Liver (tissue), 9 donors: ENCODE measurements around the gene TRIAP1. TPM values are rescaled to one million over a fixed set of nuclear protein-coding genes. Genes with fewer than 3 reads are reported as not detected.

Source experiments
- DNase-seq: peaks from one replicate; pipeline ENCODE4 v3.0.0-alpha.2; 2017; ENCODE audit warnings: low spot score
- H3K27ac ChIP-seq, 2 donors: one replicate each; pipeline ENCODE4 v1.7.0; 2013; ENCODE audit warnings: inconsistent platforms in 2 of 2, low read length in 2 of 2, control low read depth in 1 of 2, low read depth in 1 of 2, mild to moderate bottlenecking in 1 of 2
- H3K27me3 ChIP-seq, 4 donors: one replicate each; pipeline versions ENCODE4 v1.6.1 to v1.7.0; 2013; ENCODE audit warnings: low read length in 3 of 4, inconsistent platforms in 1 of 4, mild to moderate bottlenecking in 1 of 4, moderate library complexity in 1 of 4; ENCODE audit not compliant: control insufficient read depth in 4 of 4, insufficient read depth in 4 of 4
- H3K36me3 ChIP-seq, 4 donors: one replicate each; pipeline versions ENCODE4 v1.6.1 to v1.7.0; 2013; ENCODE audit warnings: low read length in 3 of 4, mild to moderate bottlenecking in 3 of 4, low read depth in 1 of 4, moderate library complexity in 1 of 4; ENCODE audit not compliant: control insufficient read depth in 4 of 4, insufficient read depth in 3 of 4
- H3K4me1 ChIP-seq, 4 donors: one replicate each; pipeline versions ENCODE4 v1.6.1 to v1.7.0; 2013; ENCODE audit warnings: low read length in 3 of 4, mild to moderate bottlenecking in 3 of 4, moderate library complexity in 1 of 4; ENCODE audit not compliant: control insufficient read depth in 4 of 4, insufficient read depth in 4 of 4
- H3K4me3 ChIP-seq, 3 donors: one replicate each; pipeline versions ENCODE4 v1.6.1 to v1.7.0; 2013; ENCODE audit warnings: low read length in 3 of 3, control low read depth in 1 of 3, low read depth in 1 of 3, mild to moderate bottlenecking in 1 of 3
- H3K9ac ChIP-seq, 2 donors: one replicate each; pipeline ENCODE4 v1.7.0; 2013; ENCODE audit warnings: low read length in 2 of 2, mild to moderate bottlenecking in 2 of 2, moderate library complexity in 2 of 2, control low read depth in 1 of 2, low read depth in 1 of 2
- H3K9me3 ChIP-seq, 4 donors: one replicate each; pipeline versions ENCODE4 v1.6.1 to v1.7.0; 2013; ENCODE audit warnings: low read length in 3 of 4; ENCODE audit not compliant: control insufficient read depth in 4 of 4
- EGR1 ChIP-seq, 2 donors: IDR thresholded peaks; 2 replicates each; pipeline ENCODE4 v1.6.1; 2016 to 2018; ENCODE audit warnings: antibody characterized with exemption in 2 of 2, low read depth in 2 of 2
- FOXA1 ChIP-seq: IDR thresholded peaks from 2 replicates; pipeline ENCODE4 v1.6.1; 2016; ENCODE audit warnings: antibody characterized with exemption
- GABPA ChIP-seq, 2 donors: IDR thresholded peaks in 1 of 2; conservative IDR thresholded peaks in 1 of 2; 2 replicates each; pipeline ENCODE4 v1.6.1; 2016; ENCODE audit warnings: antibody characterized with exemption in 2 of 2, mild to moderate bottlenecking in 1 of 2, moderate library complexity in 1 of 2
- HNF4A ChIP-seq, 2 donors: conservative IDR thresholded peaks; 2 replicates each; pipeline ENCODE4 v1.6.1; 2016; ENCODE audit warnings: antibody characterized with exemption in 2 of 2, mild to moderate bottlenecking in 2 of 2
- HNF4G ChIP-seq: IDR thresholded peaks from 2 replicates; pipeline ENCODE4 v1.6.1; 2016; ENCODE audit warnings: antibody characterized with exemption
- NR2F2 ChIP-seq: IDR thresholded peaks from 2 replicates; pipeline ENCODE4 v1.6.1; 2016; ENCODE audit warnings: antibody characterized with exemption
- RXRA ChIP-seq, 2 donors: IDR thresholded peaks; 2 replicates each; pipeline ENCODE4 v1.6.1; 2017 to 2018; ENCODE audit warnings: antibody characterized with exemption in 2 of 2, mild to moderate bottlenecking in 1 of 2
- SP1 ChIP-seq: IDR thresholded peaks from 2 replicates; pipeline ENCODE4 v1.6.1; 2018; ENCODE audit warnings: antibody characterized with exemption, mild to moderate bottlenecking
- TAF1 ChIP-seq: conservative IDR thresholded peaks from 2 replicates; pipeline ENCODE4 v1.6.1; 2016; ENCODE audit warnings: antibody characterized with exemption, mild to moderate bottlenecking
- YY1 ChIP-seq: IDR thresholded peaks from 2 replicates; pipeline ENCODE4 v1.6.1; 2016; ENCODE audit warnings: antibody characterized with exemption, mild to moderate bottlenecking
- WGBS: extraction: QIAGEN DNeasy Blood & Tissue Kit; methylation state at CpG from one replicate; pipeline ENCODE4 v1.1.7; 2013; 5-methylcytosine and 5-hydroxymethylcytosine counted together
- polyA plus RNA-seq, 2 donors: library from polyadenylated mRNA; stranded (reverse) in 1 of 2; unstranded in 1 of 2; fragments of 200-250 nt in 1 of 2; fragments of >200 nt in 1 of 2; fragmentation: Nextera tagmentation in 1 of 2; extraction: Ambion mirVana in 1 of 2; gene quantifications; one replicate each; pipeline versions ENCODE4 v1.2.1 to v1.2.3, GENCODE V29; 2013 to 2015
- total RNA-seq, 2 donors: library from RNA; depleted of rRNA; stranded (reverse); fragments of >200 nt; gene quantifications; one replicate each; pipeline ENCODE4 v1.2.3, GENCODE V29; 2014
- TF ChIP-seq, protein P1 (sequence below): IDR thresholded peaks from 2 replicates; pipeline ENCODE4 v1.6.1; 2016; ENCODE audit warnings: antibody characterized with exemption
- TF ChIP-seq, protein P2 (sequence below): IDR thresholded peaks from 2 replicates; pipeline ENCODE4 v1.6.1; 2016; ENCODE audit warnings: antibody characterized with exemption, mild to moderate bottlenecking
- TF ChIP-seq, protein P3 (sequence below): IDR thresholded peaks from 2 replicates; pipeline ENCODE4 v1.6.1; 2016; ENCODE audit warnings: antibody characterized with exemption
- TF ChIP-seq, protein P4 (sequence below): fragments of 150-350 bp; IDR thresholded peaks from 2 replicates; pipeline ENCODE4 v1.5.1; 2017; ENCODE audit warnings: improper control_type of control experiment, low read depth, low read length; ENCODE audit not compliant: missing input control
- donor health status: healthy.
- donor health status: healthy.
- donor health status: healthy.
- donor health status: healthy.
- donor health status: healthy.

TRIAP1 gene
- total and polyA plus RNA-seq, 4 donors, result 11.9 to 39.9 (median 19.0) TPM

DNA sequence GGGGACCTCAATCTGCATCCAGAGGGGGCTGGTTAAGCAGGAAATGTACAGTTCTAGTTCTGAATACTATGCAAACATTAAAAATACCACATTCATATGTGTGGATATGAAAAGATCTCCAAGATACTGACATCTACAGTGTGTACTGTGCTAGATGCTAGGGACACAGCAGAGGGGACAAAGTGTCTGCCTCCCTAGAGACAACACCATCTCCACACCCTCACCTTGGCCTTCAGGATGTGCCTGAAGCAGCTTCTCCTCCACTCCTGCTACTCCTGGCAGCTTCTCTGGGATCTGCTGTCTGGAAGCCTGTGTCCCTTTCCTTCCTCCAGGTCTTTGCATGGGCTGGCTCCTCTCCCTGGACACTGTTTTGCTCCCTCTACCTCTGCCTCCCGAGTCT, 34.0 kb upstream of the TRIAP1 start:
- Histone ChIP-seq H3K9ac (no peak overlapping the region), H3K9me3 (no peaks in the 10 kb centered on the region), H3K4me3 (no peak overlapping the region), H3K4me1 (no peaks in the 10 kb centered on the region), H3K36me3 (no peaks in the 10 kb centered on the region), H3K27ac (no peak overlapping the region), H3K27me3 (no peaks in the 10 kb centered on the region)
- TF ChIP-seq FOXA1, result no peak
- TF ChIP-seq, protein P1, sequence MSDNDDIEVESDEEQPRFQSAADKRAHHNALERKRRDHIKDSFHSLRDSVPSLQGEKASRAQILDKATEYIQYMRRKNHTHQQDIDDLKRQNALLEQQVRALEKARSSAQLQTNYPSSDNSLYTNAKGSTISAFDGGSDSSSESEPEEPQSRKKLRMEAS, result no peak
- no peak for TF ChIP-seq NR2F2
- no peak for TF ChIP-seq YY1
- WGBS, result 79% methylated on average over 1 of the region's 1 CpG
- no peak for DNase-seq

DNA sequence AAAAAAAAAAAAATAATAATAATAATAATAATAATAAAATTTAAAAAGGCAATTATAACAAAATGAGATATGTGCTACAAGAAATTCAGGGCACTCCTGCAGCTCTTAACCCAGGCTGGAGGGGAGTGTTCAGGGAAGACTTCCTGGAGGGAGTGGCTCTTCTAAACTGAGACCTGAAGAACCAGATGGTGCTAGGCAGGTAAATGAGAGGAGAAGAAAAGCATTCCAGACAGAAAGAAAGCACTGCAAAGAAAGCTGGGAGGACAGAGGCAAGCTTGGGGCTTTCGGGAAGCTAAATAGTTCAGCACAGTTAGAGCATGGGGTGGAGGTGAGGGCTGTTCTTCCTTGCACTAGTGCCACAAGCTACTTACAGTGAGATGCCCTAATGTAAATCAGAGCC, 33.3 kb upstream of the TRIAP1 start:
- H3K27ac ChIP-seq, result no peak overlapping the region
- H3K9me3 ChIP-seq, result no peaks in the 10 kb centered on the region
- no peak overlapping the region for H3K9ac ChIP-seq
- DNase-seq, result no peak
- no peaks in the 10 kb centered on the region for H3K27me3 ChIP-seq
- H3K4me3 ChIP-seq, result no peak overlapping the region
- WGBS, result 98% methylated on average over 1 of the region's 1 CpG
- no peak for TF ChIP-seq SP1
- TF ChIP-seq, protein P1, result no peak
- TF ChIP-seq EGR1 (IDR thresholded peaks at IDR 0.05; ENCODE audit: low read depth in 2 of 2), result no peak
- no peak for TF ChIP-seq GABPA (IDR thresholded peaks at IDR 0.05 in 1 of 2, conservative IDR thresholded peaks at IDR 0.05 in 1 of 2)
- no peak for TF ChIP-seq FOXA1
- TF ChIP-seq RXRA (IDR thresholded peaks at IDR 0.05), result no peak
- no peak for TF ChIP-seq HNF4G
- TF ChIP-seq, protein P2, sequence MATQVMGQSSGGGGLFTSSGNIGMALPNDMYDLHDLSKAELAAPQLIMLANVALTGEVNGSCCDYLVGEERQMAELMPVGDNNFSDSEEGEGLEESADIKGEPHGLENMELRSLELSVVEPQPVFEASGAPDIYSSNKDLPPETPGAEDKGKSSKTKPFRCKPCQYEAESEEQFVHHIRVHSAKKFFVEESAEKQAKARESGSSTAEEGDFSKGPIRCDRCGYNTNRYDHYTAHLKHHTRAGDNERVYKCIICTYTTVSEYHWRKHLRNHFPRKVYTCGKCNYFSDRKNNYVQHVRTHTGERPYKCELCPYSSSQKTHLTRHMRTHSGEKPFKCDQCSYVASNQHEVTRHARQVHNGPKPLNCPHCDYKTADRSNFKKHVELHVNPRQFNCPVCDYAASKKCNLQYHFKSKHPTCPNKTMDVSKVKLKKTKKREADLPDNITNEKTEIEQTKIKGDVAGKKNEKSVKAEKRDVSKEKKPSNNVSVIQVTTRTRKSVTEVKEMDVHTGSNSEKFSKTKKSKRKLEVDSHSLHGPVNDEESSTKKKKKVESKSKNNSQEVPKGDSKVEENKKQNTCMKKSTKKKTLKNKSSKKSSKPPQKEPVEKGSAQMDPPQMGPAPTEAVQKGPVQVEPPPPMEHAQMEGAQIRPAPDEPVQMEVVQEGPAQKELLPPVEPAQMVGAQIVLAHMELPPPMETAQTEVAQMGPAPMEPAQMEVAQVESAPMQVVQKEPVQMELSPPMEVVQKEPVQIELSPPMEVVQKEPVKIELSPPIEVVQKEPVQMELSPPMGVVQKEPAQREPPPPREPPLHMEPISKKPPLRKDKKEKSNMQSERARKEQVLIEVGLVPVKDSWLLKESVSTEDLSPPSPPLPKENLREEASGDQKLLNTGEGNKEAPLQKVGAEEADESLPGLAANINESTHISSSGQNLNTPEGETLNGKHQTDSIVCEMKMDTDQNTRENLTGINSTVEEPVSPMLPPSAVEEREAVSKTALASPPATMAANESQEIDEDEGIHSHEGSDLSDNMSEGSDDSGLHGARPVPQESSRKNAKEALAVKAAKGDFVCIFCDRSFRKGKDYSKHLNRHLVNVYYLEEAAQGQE, result no peak
- TF ChIP-seq, protein P3, sequence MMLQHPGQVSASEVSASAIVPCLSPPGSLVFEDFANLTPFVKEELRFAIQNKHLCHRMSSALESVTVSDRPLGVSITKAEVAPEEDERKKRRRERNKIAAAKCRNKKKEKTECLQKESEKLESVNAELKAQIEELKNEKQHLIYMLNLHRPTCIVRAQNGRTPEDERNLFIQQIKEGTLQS, result no peak
- no peak for TF ChIP-seq TAF1
- no peaks in the 10 kb centered on the region for H3K36me3 ChIP-seq
- no peaks in the 10 kb centered on the region for H3K4me1 ChIP-seq

DNA sequence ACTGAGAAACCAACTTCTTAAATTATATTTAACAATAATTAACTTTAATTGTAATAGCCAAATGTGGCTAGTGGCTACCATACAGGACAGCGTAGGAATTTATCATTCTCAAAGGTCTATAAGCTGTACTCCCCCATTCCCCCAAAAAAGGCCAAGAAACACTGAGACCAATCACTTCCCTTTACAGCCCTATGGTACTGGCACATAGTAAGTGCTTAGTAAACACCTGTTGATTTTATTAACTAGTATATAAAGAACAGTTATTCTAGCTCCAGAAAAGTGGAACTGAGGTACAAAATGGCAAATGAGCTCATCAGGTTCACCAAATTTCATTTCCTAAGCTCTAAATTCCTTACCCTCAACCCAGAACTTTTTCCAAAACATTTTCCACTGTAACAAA, 29.5 kb upstream of the TRIAP1 start:
- Histone ChIP-seq H3K4me3 (no peak overlapping the region), H3K27me3 (no peaks in the 10 kb centered on the region), H3K9me3 (no peaks in the 10 kb centered on the region), H3K36me3 (no peaks in the 10 kb centered on the region), H3K9ac (no peak overlapping the region), H3K27ac (no peak overlapping the region), H3K4me1 (no peaks in the 10 kb centered on the region)
- DNase-seq, result no peak
- TF ChIP-seq GABPA (IDR thresholded peaks at IDR 0.05 in 1 of 2, conservative IDR thresholded peaks at IDR 0.05 in 1 of 2) (no peak), EGR1 (IDR thresholded peaks at IDR 0.05; ENCODE audit: low read depth in 2 of 2) (no peak), HNF4G (no peak), HNF4A (conservative IDR thresholded peaks at IDR 0.05) (no peak)
- TF ChIP-seq, protein P4, sequence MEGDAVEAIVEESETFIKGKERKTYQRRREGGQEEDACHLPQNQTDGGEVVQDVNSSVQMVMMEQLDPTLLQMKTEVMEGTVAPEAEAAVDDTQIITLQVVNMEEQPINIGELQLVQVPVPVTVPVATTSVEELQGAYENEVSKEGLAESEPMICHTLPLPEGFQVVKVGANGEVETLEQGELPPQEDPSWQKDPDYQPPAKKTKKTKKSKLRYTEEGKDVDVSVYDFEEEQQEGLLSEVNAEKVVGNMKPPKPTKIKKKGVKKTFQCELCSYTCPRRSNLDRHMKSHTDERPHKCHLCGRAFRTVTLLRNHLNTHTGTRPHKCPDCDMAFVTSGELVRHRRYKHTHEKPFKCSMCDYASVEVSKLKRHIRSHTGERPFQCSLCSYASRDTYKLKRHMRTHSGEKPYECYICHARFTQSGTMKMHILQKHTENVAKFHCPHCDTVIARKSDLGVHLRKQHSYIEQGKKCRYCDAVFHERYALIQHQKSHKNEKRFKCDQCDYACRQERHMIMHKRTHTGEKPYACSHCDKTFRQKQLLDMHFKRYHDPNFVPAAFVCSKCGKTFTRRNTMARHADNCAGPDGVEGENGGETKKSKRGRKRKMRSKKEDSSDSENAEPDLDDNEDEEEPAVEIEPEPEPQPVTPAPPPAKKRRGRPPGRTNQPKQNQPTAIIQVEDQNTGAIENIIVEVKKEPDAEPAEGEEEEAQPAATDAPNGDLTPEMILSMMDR, result no peak
- WGBS, result 99% methylated on average over 1 of the region's 1 CpG
